HEK293 (cell line): ENCODE results near the gene EVC.

Experiments used
- CTCF ChIA-PET: fragments of 350-600 bp; formaldehyde crosslinking; extraction: SDS; loops from one replicate; lab custom pipeline; 2021; ENCODE audit warnings: antibody characterized with exemption; lab: Yijun Ruan, JAX
- POLR2A ChIA-PET: fragments of 300-600 bp; formaldehyde crosslinking; extraction: SDS; loops from one replicate; lab custom pipeline; 2020; ENCODE audit warnings: antibody characterized with exemption, inconsistent platforms; lab: Yijun Ruan, JAX
- H3K27ac ChIP-seq: fragments of 200-500 bp; sonication (Bioruptor generic); 2 replicates; pipeline ENCODE4 v1.5.1; 2014; ENCODE audit warnings: low read depth, low read length, control low read depth, inconsistent platforms; ENCODE audit errors: extremely low read depth
- H3K36me3 ChIP-seq, 2 experiments: fragments of 200-500 bp in 1 of 2; sonication (Bioruptor generic) in 1 of 2; 1 replicate in 1 of 2; 2 replicates in 1 of 2; pipeline ENCODE4 v1.5.1; 2014 to 2017; ENCODE audit warnings: inconsistent platforms in 2 of 2, low read length in 2 of 2; ENCODE audit not compliant: control insufficient read depth in 2 of 2, insufficient read depth in 1 of 2
- H3K4me1 ChIP-seq: fragments of 200-500 bp; sonication (Bioruptor generic); 2 replicates; pipeline ENCODE4 v1.5.1; 2014; ENCODE audit warnings: mild to moderate bottlenecking, low read length, inconsistent platforms; ENCODE audit not compliant: control insufficient read depth, insufficient read depth
- H3K4me3 ChIP-seq: 2 replicates; pipeline ENCODE4 v1.5.1; 2011; ENCODE audit warnings: low read depth, mild to moderate bottlenecking, control low read depth, low read length, moderate library complexity
- H3K9me3 ChIP-seq: fragments of 200-500 bp; sonication (Bioruptor generic); 2 replicates; pipeline ENCODE4 v1.5.1; 2014; ENCODE audit warnings: low read depth, low read length, inconsistent platforms; ENCODE audit not compliant: control insufficient read depth, insufficient read depth
- HOXD13 ChIP-seq: sonication (generic); formaldehyde crosslinking; IDR thresholded peaks from 2 replicates; pipeline ENCODE4 v1.8.0; 2022; ENCODE audit warnings: missing genetic modification reagents, borderline replicate concordance
- PRDM4 ChIP-seq: fragments of 450-650 bp; formaldehyde crosslinking; IDR thresholded peaks from 2 replicates; pipeline ENCODE4 v1.5.1; 2017; ENCODE audit warnings: missing biosample characterization, missing genetic modification characterization
- ZIC2 ChIP-seq: fragments of 450-650 bp; formaldehyde crosslinking; IDR thresholded peaks from 2 replicates; pipeline ENCODE4 v1.5.1; 2016; ENCODE audit warnings: missing biosample characterization, missing genetic modification characterization
- ZNF133 ChIP-seq: fragments of 450-650 bp; formaldehyde crosslinking; IDR thresholded peaks from 2 replicates; pipeline ENCODE4 v1.5.1; 2016; ENCODE audit warnings: missing biosample characterization, missing genetic modification characterization
- ZNF211 ChIP-seq: fragments of 450-650 bp; formaldehyde crosslinking; IDR thresholded peaks from 2 replicates; pipeline ENCODE4 v1.5.1; 2016; ENCODE audit warnings: low read depth, missing biosample characterization, missing genetic modification characterization
- ZNF292 ChIP-seq: fragments of 450-650 bp; formaldehyde crosslinking; IDR thresholded peaks from 2 replicates; pipeline ENCODE4 v1.5.1; 2016; ENCODE audit warnings: low read depth, missing biosample characterization, missing genetic modification characterization, borderline replicate concordance
- ZNF449 ChIP-seq: fragments of 450-650 bp; formaldehyde crosslinking; IDR thresholded peaks from 2 replicates; pipeline ENCODE4 v1.5.1; 2017; ENCODE audit warnings: missing biosample characterization, mild to moderate bottlenecking, missing genetic modification characterization, moderate library complexity
- TF ChIP-seq, protein P1 (sequence below): fragments of 450-650 bp; formaldehyde crosslinking; IDR thresholded peaks from 2 replicates; pipeline ENCODE4 v1.5.1; 2016; ENCODE audit warnings: missing biosample characterization, missing genetic modification characterization, borderline replicate concordance
- TF ChIP-seq, protein P2 (sequence below): fragments of 450-650 bp; formaldehyde crosslinking; IDR thresholded peaks from 2 replicates; pipeline ENCODE4 v1.5.1; 2016; ENCODE audit warnings: missing biosample characterization, missing genetic modification characterization

Gene EVC

DNA sequence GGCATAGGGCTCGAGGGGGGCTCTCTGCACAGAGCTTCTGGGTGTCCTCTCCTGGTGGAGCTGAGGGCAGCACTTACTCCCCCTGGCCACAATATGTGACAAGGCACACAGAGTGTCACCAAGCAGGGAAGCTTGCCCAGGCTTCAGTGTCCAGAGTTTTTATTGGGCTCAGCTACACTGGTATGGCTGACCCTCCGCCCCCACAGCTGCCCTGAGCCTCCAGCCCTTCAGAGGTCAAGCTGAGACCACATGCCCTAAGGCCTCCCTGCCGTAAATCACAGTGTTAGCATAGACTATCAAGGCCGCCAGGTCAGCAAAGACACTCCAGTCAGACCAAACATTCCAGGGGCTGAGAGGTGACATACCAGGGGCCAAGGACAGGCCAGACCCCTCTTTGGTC, 59.0 kb downstream of the EVC start (continued):
- TF ChIP-seq, protein P1, sequence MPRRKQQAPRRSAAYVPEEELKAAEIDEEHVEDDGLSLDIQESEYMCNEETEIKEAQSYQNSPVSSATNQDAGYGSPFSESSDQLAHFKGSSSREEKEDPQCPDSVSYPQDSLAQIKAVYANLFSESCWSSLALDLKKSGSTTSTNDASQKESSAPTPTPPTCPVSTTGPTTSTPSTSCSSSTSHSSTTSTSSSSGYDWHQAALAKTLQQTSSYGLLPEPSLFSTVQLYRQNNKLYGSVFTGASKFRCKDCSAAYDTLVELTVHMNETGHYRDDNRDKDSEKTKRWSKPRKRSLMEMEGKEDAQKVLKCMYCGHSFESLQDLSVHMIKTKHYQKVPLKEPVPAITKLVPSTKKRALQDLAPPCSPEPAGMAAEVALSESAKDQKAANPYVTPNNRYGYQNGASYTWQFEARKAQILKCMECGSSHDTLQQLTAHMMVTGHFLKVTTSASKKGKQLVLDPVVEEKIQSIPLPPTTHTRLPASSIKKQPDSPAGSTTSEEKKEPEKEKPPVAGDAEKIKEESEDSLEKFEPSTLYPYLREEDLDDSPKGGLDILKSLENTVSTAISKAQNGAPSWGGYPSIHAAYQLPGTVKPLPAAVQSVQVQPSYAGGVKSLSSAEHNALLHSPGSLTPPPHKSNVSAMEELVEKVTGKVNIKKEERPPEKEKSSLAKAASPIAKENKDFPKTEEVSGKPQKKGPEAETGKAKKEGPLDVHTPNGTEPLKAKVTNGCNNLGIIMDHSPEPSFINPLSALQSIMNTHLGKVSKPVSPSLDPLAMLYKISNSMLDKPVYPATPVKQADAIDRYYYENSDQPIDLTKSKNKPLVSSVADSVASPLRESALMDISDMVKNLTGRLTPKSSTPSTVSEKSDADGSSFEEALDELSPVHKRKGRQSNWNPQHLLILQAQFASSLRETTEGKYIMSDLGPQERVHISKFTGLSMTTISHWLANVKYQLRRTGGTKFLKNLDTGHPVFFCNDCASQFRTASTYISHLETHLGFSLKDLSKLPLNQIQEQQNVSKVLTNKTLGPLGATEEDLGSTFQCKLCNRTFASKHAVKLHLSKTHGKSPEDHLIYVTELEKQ (tag by site-specific recombination) = no peak

- CTCF ChIA-PET = no interaction called here
- Histone ChIP-seq H3K4me3 (no peak overlapping the region), H3K27ac (no peak overlapping the region)
Measured at GRCh38 chr4:5772528-5773270, 61.7 kb downstream of the EVC start.

DNA sequence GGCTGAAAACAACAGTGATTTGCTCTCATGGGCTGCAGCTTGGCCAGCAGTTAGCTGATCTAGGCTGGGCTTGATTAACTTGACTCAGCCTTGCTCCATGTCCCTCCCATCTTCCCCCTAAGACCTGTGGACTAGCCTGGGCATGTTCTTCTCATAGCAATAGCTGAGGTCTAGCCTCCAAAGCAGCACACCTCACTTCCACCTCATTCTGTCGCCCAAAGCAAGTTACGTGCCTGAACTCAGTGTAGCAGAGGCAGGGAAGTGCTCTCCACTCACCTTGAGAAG, 62.2 kb downstream of the EVC start:
- TF ChIP-seq ZNF133 (tag by site-specific recombination) (no peak), ZNF211 (tag by site-specific recombination) (no peak), ZNF449 (peak; percentile 33; the same call in 1 of the 2 replicates)
- H3K27ac ChIP-seq = no peak overlapping the region
- no peaks in the 10 kb centered on the region for H3K4me1 ChIP-seq
- POLR2A ChIA-PET = interaction anchor here (0.6 kb wide), 1 partner anchor 50 kb away, joined by 3 read pairs; no protein-coding TSS in a partner anchor
- H3K36me3 ChIP-seq = peaks cover 0 to 27% of the 10 kb centered on the region in 2 experiments; a peak in 1 of 3 replicates
- H3K9me3 ChIP-seq = no peaks in the 10 kb centered on the region
- CTCF ChIA-PET = no interaction called here
- no peak overlapping the region for H3K4me3 ChIP-seq

More at GRCh38 chr4:5772528-5773270, 61.7 kb downstream of the EVC start:
- TF ChIP-seq, protein P2, sequence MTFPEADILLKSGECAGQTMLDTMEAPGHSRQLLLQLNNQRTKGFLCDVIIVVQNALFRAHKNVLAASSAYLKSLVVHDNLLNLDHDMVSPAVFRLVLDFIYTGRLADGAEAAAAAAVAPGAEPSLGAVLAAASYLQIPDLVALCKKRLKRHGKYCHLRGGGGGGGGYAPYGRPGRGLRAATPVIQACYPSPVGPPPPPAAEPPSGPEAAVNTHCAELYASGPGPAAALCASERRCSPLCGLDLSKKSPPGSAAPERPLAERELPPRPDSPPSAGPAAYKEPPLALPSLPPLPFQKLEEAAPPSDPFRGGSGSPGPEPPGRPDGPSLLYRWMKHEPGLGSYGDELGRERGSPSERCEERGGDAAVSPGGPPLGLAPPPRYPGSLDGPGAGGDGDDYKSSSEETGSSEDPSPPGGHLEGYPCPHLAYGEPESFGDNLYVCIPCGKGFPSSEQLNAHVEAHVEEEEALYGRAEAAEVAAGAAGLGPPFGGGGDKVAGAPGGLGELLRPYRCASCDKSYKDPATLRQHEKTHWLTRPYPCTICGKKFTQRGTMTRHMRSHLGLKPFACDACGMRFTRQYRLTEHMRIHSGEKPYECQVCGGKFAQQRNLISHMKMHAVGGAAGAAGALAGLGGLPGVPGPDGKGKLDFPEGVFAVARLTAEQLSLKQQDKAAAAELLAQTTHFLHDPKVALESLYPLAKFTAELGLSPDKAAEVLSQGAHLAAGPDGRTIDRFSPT (tag by site-specific recombination) = no peak
- TF ChIP-seq PRDM4 (tag by site-specific recombination) (no peak), ZIC2 (tag by site-specific recombination) (peak; percentile 87), ZNF292 (tag by site-specific recombination) (no peak), HOXD13 (CRISPR knock-in tag) (no peak)
- no peaks in the 10 kb centered on the region for H3K9me3 ChIP-seq
- H3K36me3 ChIP-seq = peaks cover 0 to 31% of the 10 kb centered on the region in 2 experiments; a peak in 1 of 3 replicates
- POLR2A ChIA-PET = interaction anchor here (0.6 kb wide), 1 partner anchor 49 kb away, joined by 3 read pairs; no protein-coding TSS in a partner anchor
- H3K4me1 ChIP-seq = no peaks in the 10 kb centered on the region
